ENCODE data around the gene PUM2. TPM values are rescaled to one million over a fixed set of nuclear protein-coding genes. Genes with fewer than 3 reads are reported as not detected.
A peak's percentile ranks its signal among the peaks of the same experiment; 100 is the strongest.
"Not testable (repeated sequence)": the region's sequence is repeated elsewhere in the genome, so short reads cannot be mapped to it uniquely, and the experiment has no call there.

PUM2 gene
- total and polyA plus RNA-seq, 7 donors = 30.0 to 87.2 (median 73.4) TPM

DNA sequence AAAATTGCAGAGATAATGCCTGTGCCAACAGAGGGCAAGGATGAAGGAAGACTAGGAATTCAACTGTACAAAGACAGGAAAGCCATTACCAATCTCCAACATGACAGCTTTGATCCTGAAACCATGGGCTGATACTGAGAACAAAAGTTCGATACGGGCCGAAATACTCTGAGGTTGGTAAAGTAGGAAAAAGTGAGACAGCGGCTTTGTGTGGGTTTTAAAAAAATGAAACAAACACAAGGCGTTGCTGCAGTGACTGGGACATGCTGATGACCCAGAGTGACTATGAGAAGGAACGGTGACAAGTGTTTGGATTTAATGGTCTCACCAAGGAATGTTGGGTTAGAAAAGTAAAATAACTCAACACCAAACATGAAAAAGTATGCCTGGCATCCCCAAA lies 101.5 kb downstream of the PUM2 start:
- DNase-seq = no peak
- H3K9me3 ChIP-seq = no peaks in the 10 kb centered on the region
- no peaks in the 10 kb centered on the region for H3K27me3 ChIP-seq
- H3K4me3 ChIP-seq = no peak overlapping the region
- H3K4me1 ChIP-seq = no peaks in the 10 kb centered on the region
- intact Hi-C loops (cut with DNase I) = no loop called here
- no peak overlapping the region for H3K27ac ChIP-seq
- no peak for TF ChIP-seq POLR2A (IDR thresholded peaks at IDR 0.05)
- TF ChIP-seq EP300 (IDR thresholded peaks at IDR 0.05) = no peak
- TF ChIP-seq, protein P1, sequence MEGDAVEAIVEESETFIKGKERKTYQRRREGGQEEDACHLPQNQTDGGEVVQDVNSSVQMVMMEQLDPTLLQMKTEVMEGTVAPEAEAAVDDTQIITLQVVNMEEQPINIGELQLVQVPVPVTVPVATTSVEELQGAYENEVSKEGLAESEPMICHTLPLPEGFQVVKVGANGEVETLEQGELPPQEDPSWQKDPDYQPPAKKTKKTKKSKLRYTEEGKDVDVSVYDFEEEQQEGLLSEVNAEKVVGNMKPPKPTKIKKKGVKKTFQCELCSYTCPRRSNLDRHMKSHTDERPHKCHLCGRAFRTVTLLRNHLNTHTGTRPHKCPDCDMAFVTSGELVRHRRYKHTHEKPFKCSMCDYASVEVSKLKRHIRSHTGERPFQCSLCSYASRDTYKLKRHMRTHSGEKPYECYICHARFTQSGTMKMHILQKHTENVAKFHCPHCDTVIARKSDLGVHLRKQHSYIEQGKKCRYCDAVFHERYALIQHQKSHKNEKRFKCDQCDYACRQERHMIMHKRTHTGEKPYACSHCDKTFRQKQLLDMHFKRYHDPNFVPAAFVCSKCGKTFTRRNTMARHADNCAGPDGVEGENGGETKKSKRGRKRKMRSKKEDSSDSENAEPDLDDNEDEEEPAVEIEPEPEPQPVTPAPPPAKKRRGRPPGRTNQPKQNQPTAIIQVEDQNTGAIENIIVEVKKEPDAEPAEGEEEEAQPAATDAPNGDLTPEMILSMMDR (IDR thresholded peaks at IDR 0.05) = no peak
- no peak for TF ChIP-seq POLR2AphosphoS5 (IDR thresholded peaks at IDR 0.05)
- H3K36me3 ChIP-seq = peaks cover 14 to 73% (median 23%) of the 10 kb centered on the region in 4 donors
- WGBS, 2 donors = 86 to 94% methylated on average over 6 of the region's 6 CpGs

DNA sequence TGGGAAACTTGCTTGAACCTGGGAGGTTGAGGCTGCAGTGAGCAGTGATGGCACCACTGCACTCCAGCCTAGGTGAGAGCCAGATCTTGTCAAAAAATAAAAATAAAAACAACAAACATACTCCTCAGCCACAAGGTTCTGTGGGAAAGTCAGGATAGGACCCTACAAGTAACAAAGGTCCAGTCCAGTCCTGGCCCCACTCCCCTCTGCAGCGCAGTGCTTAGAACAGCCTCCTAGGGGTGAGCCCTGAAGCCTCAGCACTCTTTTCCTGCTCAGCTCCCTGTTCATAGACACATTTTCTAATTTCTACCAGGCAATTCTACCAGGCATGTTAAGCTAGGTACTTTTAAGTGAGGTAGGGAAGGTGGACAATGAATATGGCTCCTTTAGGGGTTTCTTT lies 103.6 kb downstream of the PUM2 start:
- DNase-seq = no peak
- Histone ChIP-seq H3K4me1 (no peaks in the 10 kb centered on the region), H3K36me3 (peaks cover 4 to 53% (median 8%) of the 10 kb centered on the region in 4 donors), H3K9me3 (no peaks in the 10 kb centered on the region), H3K27ac (no peak overlapping the region), H3K27me3 (no peaks in the 10 kb centered on the region), H3K4me3 (no peak overlapping the region)
- 100% methylated on average over 1 of the region's 1 CpG for WGBS, 2 donors
- peak in 1 of 4 donors; percentile 35 for TF ChIP-seq POLR2AphosphoS5 (IDR thresholded peaks at IDR 0.05)
- TF ChIP-seq, protein P1 (IDR thresholded peaks at IDR 0.05) = no peak
- intact Hi-C loops (cut with DNase I) = no loop called here

DNA sequence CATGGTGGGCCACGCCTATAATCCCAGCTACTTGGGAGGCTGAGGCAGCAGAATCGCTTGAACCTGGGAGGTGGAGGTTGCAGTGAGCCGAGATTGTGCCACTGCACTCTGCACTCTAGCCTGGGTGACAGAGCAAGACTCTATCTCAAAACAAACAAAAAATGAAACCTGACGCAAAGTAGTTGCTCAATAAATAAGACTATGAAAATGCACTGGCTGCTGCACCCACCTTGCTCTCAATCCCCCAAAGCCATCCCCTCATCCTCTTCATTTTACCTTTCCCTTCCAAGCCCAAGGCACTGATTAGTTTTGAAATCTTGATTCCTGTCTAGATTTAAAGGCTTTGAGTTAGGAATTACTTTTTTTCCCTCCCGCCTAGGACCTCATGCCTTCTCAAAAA lies 107.0 kb downstream of the PUM2 start:
- H3K9me3 ChIP-seq; intact Hi-C loops (cut with DNase I); H3K27ac ChIP-seq; H3K4me3 ChIP-seq; H3K27me3 ChIP-seq; H3K4me1 ChIP-seq; DNase-seq: not testable (repeated sequence)
- WGBS, 2 donors = 84 to 92% methylated on average over 5 of the region's 5 CpGs
- peaks cover 0 to 20% (median 0%) of the 10 kb centered on the region in 4 donors for H3K36me3 ChIP-seq

DNA sequence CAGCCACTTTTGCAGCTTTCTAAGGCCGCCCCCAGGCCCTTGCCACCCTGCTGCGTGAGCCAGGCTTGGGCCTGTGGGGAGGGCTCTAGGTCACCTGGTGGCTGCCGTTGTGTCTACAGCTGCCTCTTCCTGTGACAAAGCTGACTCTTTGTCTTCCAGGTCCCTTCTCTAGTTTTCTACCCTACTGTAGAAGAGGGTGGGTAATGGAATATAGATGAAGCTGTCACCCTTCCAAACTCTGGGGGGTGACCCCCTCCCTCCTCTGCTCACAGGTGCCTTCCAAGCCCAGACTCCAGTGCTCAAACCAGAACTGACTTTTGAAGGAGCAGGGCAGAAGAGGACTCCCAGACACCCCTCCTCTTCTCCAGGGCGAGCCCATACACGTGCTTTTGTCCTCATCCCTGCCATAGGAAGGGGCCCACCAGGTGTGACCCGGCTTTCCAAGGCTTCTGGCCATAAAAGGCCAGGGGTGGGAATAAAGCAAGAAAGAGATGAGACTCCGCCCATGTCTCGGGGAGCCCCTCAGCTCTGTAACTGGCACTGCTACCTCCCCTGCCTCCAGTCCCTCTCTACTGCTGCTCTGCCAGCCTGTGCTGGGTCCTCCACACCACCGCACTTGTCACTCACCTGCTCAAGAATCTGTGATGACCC lies 107.8 kb downstream of the PUM2 start:
- Histone ChIP-seq H3K36me3 (peaks cover 0 to 13% (median 0%) of the 10 kb centered on the region in 4 donors), H3K27me3 (no peaks in the 10 kb centered on the region), H3K4me3 (no peak overlapping the region), H3K9me3 (peaks cover 0 to 1% (median 0%) of the 10 kb centered on the region in 4 donors), H3K4me1 (no peaks in the 10 kb centered on the region), H3K27ac (no peak overlapping the region)
- no peak for DNase-seq
- TF ChIP-seq POLR2AphosphoS5 (IDR thresholded peaks at IDR 0.05) (no peak), POLR2A (IDR thresholded peaks at IDR 0.05) (no peak), EP300 (IDR thresholded peaks at IDR 0.05) (no peak)
- TF ChIP-seq, protein P1 (IDR thresholded peaks at IDR 0.05) = no peak
- intact Hi-C loops (cut with DNase I) = no loop called here
- 59 to 72% methylated on average over 9 of the region's 9 CpGs for WGBS, 2 donors

DNA sequence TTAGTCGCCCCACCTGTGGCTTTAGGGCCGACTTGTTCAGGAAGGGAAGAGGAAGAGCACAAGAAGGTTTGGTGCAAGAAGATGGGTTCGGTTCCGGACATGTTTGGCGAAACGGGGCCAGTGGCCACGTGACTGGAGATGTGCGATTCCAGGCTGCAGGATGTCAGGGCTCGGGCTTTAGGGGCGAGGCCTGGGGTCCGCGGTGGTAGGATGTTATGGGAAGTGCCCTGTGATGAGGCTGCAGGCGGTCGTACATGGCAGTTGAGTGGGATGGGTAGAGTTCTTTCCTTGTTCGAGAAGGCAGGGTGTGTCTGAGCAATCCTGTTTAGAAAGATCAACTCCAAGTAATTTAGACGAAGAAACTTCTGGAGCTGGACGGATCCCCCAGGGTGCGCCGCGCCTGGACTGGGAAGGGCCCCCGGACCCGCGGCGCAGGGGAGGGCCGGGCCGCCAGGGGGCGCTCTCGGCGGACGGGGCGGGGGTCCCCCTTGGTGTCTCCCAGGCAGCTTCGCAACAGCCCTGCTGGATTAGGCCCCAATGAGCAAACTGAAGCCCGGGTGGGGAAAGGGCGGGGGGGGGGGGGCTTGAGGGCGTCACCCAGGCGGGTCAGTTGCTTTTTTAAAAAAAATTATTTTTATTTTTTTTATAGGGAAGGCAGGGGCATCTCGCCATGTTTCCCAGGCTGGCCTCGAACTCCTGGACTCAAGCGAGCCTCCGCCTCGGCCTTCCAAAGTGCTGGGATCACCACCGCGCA lies 108.5 kb downstream of the PUM2 start:
- peaks cover 0 to 3% (median 0%) of the 10 kb centered on the region in 4 donors for H3K9me3 ChIP-seq
- intact Hi-C loops (cut with DNase I) = no loop called here
- H3K27me3 ChIP-seq = no peaks in the 10 kb centered on the region
- no peaks in the 10 kb centered on the region for H3K4me1 ChIP-seq
- TF ChIP-seq POLR2A (IDR thresholded peaks at IDR 0.05) (no peak), POLR2AphosphoS5 (IDR thresholded peaks at IDR 0.05) (no peak), EP300 (IDR thresholded peaks at IDR 0.05) (no peak)
- TF ChIP-seq, protein P1 (IDR thresholded peaks at IDR 0.05) = peak in 1 of 4 experiments; percentile 41
- 44 to 45% methylated on average over 43 of the region's 43 CpGs for WGBS, 2 donors
- DNase-seq = peak; percentile 58
- peaks cover 0 to 6% (median 0%) of the 10 kb centered on the region in 4 donors for H3K36me3 ChIP-seq
- no peak overlapping the region for H3K4me3 ChIP-seq
- no peak overlapping the region for H3K27ac ChIP-seq

DNA sequence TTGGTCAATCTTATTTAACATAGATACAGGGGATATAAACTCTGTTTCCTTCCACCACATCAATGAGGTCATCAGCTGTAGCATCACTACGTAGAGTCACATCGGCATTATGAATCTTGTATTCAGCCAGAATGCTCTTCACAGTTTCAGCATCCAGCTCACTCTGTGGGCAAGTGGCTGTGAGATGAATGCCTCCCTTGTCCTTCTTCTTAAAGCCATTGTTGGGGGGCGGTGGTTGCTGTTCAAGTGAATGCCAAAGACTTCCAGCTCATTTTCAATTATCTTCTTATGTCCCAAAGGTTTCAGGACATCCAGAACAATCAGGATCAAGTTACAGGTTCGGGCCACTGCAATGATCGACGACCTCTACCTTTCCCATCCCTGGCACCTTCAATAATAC lies 110.4 kb downstream of the PUM2 start:
- H3K9me3 ChIP-seq; H3K4me3 ChIP-seq; H3K4me1 ChIP-seq; H3K27ac ChIP-seq; H3K36me3 ChIP-seq; H3K27me3 ChIP-seq; DNase-seq; intact Hi-C loops (cut with DNase I): not testable (repeated sequence)
- 94 to 97% methylated on average over 6 of the region's 6 CpGs for WGBS, 2 donors

Data from sigmoid colon (tissue), 7 donors.